SK-N-SH (cell line): Measurements from ENCODE around the gene TRIM6.
"Not testable (repeated sequence)": the region's sequence is repeated elsewhere in the genome, so short reads cannot be mapped to it uniquely, and the experiment has no call there.

Source experiments
- EP300 ChIP-seq, 2 experiments: IDR thresholded peaks; 2 replicates each; pipeline versions ENCODE4 v1.4.0 to v1.6.1; 2012; ENCODE audit warnings: borderline replicate concordance in 1 of 2, low read depth in 1 of 2, low read length in 1 of 2
- MXI1 ChIP-seq: IDR thresholded peaks from 2 replicates; pipeline ENCODE4 v1.6.1; 2012; ENCODE audit warnings: mild to moderate bottlenecking, low read depth, low read length, improper control_type of control experiment
- POLR2AphosphoS5 ChIP-seq: IDR thresholded peaks from 2 replicates; pipeline ENCODE4 v1.6.1; 2012; ENCODE audit warnings: low read depth, low read length
- RFX5 ChIP-seq: IDR thresholded peaks from 2 replicates; pipeline ENCODE4 v1.6.1; 2012; ENCODE audit warnings: mild to moderate bottlenecking, improper control_type of control experiment, low read length
- SMC3 ChIP-seq: IDR thresholded peaks from 2 replicates; pipeline ENCODE4 v1.6.1; 2012; ENCODE audit warnings: low read depth, low read length, improper control_type of control experiment
- TEAD4 ChIP-seq: IDR thresholded peaks from 2 replicates; pipeline ENCODE4 v1.4.0; 2012; ENCODE audit warnings: mild to moderate bottlenecking, borderline replicate concordance; ENCODE audit not compliant: insufficient read depth
- TF ChIP-seq, protein P1 (sequence below): fragments of 200-600 bp; sonication (generic); IDR thresholded peaks from 2 replicates; pipeline ENCODE4 v1.6.1; 2017; ENCODE audit warnings: antibody characterized with exemption, mild to moderate bottlenecking, moderate library complexity
- TF ChIP-seq, protein P2 (sequence below): IDR thresholded peaks from 2 replicates; pipeline ENCODE4 v1.4.0; 2012; ENCODE audit warnings: low read depth, borderline replicate concordance

DNA sequence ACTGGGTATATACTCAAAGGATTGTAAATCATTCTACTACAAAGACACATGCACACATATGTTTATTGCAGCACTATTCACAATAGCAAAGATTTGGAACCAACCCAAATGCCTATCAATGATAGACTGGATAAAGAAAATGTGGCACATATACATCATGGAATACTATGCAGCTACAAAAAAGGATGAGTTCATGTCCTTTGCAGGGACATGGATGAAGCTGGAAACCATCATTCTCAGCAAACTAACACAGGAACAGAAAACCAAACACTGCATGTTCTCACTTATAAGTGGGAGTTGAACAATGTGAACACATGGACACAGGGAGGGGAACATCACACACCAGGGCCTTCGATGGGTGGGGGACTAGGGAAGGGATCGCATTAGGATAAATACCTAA, 60.5 kb downstream of the TRIM6 start:
- not testable (repeated sequence) for TF ChIP-seq SMC3; TEAD4; EP300 (IDR thresholded peaks at IDR 0.05; ENCODE audit: borderline replicate concordance in 1 of 2, low read depth in 1 of 2, low read length in 1 of 2); RFX5; MXI1; POLR2AphosphoS5
- TF ChIP-seq, protein P1, sequence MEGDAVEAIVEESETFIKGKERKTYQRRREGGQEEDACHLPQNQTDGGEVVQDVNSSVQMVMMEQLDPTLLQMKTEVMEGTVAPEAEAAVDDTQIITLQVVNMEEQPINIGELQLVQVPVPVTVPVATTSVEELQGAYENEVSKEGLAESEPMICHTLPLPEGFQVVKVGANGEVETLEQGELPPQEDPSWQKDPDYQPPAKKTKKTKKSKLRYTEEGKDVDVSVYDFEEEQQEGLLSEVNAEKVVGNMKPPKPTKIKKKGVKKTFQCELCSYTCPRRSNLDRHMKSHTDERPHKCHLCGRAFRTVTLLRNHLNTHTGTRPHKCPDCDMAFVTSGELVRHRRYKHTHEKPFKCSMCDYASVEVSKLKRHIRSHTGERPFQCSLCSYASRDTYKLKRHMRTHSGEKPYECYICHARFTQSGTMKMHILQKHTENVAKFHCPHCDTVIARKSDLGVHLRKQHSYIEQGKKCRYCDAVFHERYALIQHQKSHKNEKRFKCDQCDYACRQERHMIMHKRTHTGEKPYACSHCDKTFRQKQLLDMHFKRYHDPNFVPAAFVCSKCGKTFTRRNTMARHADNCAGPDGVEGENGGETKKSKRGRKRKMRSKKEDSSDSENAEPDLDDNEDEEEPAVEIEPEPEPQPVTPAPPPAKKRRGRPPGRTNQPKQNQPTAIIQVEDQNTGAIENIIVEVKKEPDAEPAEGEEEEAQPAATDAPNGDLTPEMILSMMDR: not testable (repeated sequence)
- TF ChIP-seq, protein P2, sequence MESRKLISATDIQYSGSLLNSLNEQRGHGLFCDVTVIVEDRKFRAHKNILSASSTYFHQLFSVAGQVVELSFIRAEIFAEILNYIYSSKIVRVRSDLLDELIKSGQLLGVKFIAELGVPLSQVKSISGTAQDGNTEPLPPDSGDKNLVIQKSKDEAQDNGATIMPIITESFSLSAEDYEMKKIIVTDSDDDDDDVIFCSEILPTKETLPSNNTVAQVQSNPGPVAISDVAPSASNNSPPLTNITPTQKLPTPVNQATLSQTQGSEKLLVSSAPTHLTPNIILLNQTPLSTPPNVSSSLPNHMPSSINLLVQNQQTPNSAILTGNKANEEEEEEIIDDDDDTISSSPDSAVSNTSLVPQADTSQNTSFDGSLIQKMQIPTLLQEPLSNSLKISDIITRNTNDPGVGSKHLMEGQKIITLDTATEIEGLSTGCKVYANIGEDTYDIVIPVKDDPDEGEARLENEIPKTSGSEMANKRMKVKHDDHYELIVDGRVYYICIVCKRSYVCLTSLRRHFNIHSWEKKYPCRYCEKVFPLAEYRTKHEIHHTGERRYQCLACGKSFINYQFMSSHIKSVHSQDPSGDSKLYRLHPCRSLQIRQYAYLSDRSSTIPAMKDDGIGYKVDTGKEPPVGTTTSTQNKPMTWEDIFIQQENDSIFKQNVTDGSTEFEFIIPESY: not testable (repeated sequence)
